ENCODE measurements around the gene GINS1.

Gene GINS1

DNA sequence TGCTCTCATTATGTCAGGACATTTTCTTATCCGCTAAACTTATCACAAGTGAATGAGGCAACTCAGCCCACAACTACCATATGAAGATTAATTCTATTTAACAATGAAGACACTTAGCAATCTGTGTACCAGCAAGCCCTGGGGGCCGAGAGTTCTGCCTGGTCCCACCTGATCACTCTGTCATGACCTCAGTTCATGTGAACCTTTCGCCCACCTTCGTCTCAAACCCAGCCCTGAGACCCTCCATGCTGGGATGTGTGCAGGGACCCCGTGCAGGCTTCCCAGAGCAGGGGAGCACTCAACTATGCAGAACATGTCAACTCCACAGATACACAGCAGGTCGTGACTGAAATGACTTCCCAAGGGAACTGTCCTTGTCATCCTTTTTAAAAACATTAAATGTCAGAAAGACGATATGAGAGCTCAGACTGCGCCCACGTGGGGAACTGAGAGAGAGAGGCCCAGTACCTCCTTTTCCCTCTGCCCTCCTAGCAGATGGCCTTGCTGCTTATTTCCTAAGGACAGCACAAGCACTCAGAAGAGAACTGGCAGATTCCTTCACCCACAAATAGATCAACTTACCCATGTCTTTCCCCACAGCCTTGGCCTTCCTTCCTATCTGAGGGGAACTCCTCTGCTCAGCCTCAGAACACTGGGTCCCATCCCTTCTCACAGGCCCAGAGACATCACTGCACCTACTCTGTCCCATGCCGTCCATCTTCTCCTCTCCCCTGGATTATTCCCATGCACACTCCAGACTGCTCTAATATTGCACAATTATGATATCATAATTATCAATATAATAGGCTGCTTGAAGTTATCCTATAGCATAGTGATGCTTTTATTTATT is 28.4 kb upstream of the GINS1 start:
- TF ChIP-seq RAD21 (IDR thresholded peaks at IDR 0.05; ENCODE audit: low read depth) (no peak), MAX (IDR thresholded peaks at IDR 0.05) (no peak), CREB1 (IDR thresholded peaks at IDR 0.05; ENCODE audit: low read depth) (no peak), EP300 (IDR thresholded peaks at IDR 0.05; ENCODE audit: borderline replicate concordance) (no peak), YY1 (IDR thresholded peaks at IDR 0.05; ENCODE audit: low read depth) (no peak), TEAD4 (IDR thresholded peaks at IDR 0.05) (no peak), TCF12 (IDR thresholded peaks at IDR 0.05; ENCODE audit: low read depth) (no peak), CEBPB (IDR thresholded peaks at IDR 0.05) (no peak), FOXM1 (IDR thresholded peaks at IDR 0.05; ENCODE audit: borderline replicate concordance, low read depth) (no peak), USF1 (IDR thresholded peaks at IDR 0.05) (no peak), TAF1 (IDR thresholded peaks at IDR 0.05; ENCODE audit: low read depth) (no peak), NFIC (IDR thresholded peaks at IDR 0.05) (no peak), EGR1 (IDR thresholded peaks at IDR 0.05) (no peak)
- TF ChIP-seq, protein P1, sequence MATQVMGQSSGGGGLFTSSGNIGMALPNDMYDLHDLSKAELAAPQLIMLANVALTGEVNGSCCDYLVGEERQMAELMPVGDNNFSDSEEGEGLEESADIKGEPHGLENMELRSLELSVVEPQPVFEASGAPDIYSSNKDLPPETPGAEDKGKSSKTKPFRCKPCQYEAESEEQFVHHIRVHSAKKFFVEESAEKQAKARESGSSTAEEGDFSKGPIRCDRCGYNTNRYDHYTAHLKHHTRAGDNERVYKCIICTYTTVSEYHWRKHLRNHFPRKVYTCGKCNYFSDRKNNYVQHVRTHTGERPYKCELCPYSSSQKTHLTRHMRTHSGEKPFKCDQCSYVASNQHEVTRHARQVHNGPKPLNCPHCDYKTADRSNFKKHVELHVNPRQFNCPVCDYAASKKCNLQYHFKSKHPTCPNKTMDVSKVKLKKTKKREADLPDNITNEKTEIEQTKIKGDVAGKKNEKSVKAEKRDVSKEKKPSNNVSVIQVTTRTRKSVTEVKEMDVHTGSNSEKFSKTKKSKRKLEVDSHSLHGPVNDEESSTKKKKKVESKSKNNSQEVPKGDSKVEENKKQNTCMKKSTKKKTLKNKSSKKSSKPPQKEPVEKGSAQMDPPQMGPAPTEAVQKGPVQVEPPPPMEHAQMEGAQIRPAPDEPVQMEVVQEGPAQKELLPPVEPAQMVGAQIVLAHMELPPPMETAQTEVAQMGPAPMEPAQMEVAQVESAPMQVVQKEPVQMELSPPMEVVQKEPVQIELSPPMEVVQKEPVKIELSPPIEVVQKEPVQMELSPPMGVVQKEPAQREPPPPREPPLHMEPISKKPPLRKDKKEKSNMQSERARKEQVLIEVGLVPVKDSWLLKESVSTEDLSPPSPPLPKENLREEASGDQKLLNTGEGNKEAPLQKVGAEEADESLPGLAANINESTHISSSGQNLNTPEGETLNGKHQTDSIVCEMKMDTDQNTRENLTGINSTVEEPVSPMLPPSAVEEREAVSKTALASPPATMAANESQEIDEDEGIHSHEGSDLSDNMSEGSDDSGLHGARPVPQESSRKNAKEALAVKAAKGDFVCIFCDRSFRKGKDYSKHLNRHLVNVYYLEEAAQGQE (IDR thresholded peaks at IDR 0.05; ENCODE audit: low read depth): no peak

GRCh38 chr20:25380945-25381614 is 26.4 kb upstream of the GINS1 start:
- no peak for TF ChIP-seq CREB1 (IDR thresholded peaks at IDR 0.05; ENCODE audit: low read depth)
- no peak for TF ChIP-seq RAD21 (IDR thresholded peaks at IDR 0.05; ENCODE audit: low read depth)
- TF ChIP-seq, protein P1 (IDR thresholded peaks at IDR 0.05; ENCODE audit: low read depth): no peak
- no peak for TF ChIP-seq TAF1 (IDR thresholded peaks at IDR 0.05; ENCODE audit: low read depth)
- TF ChIP-seq TCF12 (IDR thresholded peaks at IDR 0.05; ENCODE audit: low read depth): no peak
- no peak for TF ChIP-seq EGR1 (IDR thresholded peaks at IDR 0.05)
- TF ChIP-seq MAX (IDR thresholded peaks at IDR 0.05): no peak
- no peak for TF ChIP-seq NFIC (IDR thresholded peaks at IDR 0.05)
- no peak for TF ChIP-seq YY1 (IDR thresholded peaks at IDR 0.05; ENCODE audit: low read depth)

DNA sequence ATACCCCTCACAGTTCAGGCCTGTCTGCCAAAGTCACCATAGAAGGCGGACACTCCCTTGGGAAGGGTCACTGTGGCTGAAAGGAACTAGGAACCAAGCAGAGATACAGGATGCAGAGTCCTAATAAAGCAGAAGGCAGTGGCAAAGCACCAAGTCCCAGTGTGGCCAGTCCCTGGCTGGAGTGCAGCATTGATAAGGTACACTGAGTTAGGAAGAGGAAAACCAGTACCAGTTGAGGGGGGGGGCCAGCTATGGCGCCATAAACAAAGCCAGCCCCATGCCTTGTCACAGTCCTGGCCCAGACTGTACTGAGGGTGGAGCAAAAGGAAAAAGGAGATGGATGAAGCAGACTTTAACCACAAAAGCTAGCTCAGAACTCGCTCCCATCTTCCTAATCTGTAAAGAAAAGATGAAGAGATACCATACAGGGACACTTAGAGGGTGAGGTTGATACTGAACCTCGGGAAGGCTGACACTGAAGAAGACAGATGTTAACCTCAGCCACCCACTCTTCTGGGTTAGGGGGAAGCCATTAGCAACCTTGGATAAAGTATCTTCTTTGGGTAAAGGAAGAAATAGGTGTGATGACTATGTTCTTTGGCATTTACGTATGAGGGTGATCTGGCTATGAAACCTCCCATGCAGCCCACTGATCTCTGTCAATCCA is 24.6 kb upstream of the GINS1 start:
- TF ChIP-seq TCF12 (IDR thresholded peaks at IDR 0.05; ENCODE audit: low read depth) (no peak), EGR1 (IDR thresholded peaks at IDR 0.05) (no peak), EP300 (IDR thresholded peaks at IDR 0.05; ENCODE audit: borderline replicate concordance) (no peak), ZBTB7A (IDR thresholded peaks at IDR 0.05; ENCODE audit: low read depth) (no peak), TAF1 (IDR thresholded peaks at IDR 0.05; ENCODE audit: low read depth) (no peak)
- TF ChIP-seq, protein P1 (IDR thresholded peaks at IDR 0.05; ENCODE audit: low read depth): no peak

DNA sequence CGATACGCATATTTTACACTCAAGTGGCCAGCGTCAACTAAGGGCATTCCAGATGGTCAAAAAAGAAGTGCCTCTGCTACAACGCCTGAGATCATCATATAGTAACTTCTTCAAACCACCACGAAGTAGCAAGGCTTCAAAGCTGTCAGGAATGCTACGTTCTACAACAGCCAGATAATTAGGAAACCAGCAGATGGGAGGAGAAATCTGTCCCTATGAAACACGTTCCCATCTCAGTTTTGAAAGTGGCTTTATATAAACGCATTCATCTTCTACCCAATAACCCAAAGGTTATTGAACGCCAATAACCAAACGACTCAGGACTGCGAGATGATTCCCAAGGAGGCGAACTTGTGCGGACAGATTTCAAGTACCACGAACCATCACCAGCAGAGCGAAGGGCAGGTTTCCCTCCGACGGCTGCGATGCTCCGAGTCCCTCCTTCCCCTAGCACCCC is 18.0 kb upstream of the GINS1 start:
- no peak for TF ChIP-seq TAF1 (IDR thresholded peaks at IDR 0.05; ENCODE audit: low read depth)

All from Ishikawa (cell line).